ENCODE measurements around the gene METTL27.

METTL27 gene

GRCh38 chr7:73858807-73859206, 16.5 kb upstream of the METTL27 start:
- no peak overlapping the region for H3K27ac ChIP-seq (replicated peaks)
- peaks cover 17% of the 10 kb centered on the region for H3K27me3 ChIP-seq (ENCODE audit: insufficient read depth, poor library complexity, severe bottlenecking)
- H3K4me3 ChIP-seq (replicated peaks; ENCODE audit: insufficient read depth, low read length): no peak overlapping the region
- no peak for DNase-seq (ENCODE audit: low read depth in 1 of 2, low spot score in 1 of 2)
- TF ChIP-seq CTCF (IDR thresholded peaks at IDR 0.05; ENCODE audit: insufficient read depth, low read length): no peak
- no peak for TF ChIP-seq REST (IDR thresholded peaks at IDR 0.05; ENCODE audit: insufficient replicate concordance, low read depth)
- TF ChIP-seq POLR2AphosphoS5 (IDR thresholded peaks at IDR 0.05; ENCODE audit: low read depth): no peak
- TF ChIP-seq SPI1 (IDR thresholded peaks at IDR 0.05; ENCODE audit: borderline replicate concordance, low read depth): no peak
- no peak for TF ChIP-seq GABPA (IDR thresholded peaks at IDR 0.05; ENCODE audit: low read depth)

GRCh38 chr7:73856941-73857340, 14.6 kb upstream of the METTL27 start:
- H3K27ac ChIP-seq (replicated peaks): no peak overlapping the region
- no peak for TF ChIP-seq REST (IDR thresholded peaks at IDR 0.05; ENCODE audit: insufficient replicate concordance, low read depth)
- no peak for TF ChIP-seq SPI1 (IDR thresholded peaks at IDR 0.05; ENCODE audit: borderline replicate concordance, low read depth)
- no peak for TF ChIP-seq POLR2AphosphoS5 (IDR thresholded peaks at IDR 0.05; ENCODE audit: low read depth)
- TF ChIP-seq CTCF (IDR thresholded peaks at IDR 0.05; ENCODE audit: insufficient read depth, low read length): no peak
- TF ChIP-seq GABPA (IDR thresholded peaks at IDR 0.05; ENCODE audit: low read depth): no peak

GRCh38 chr7:73852500-73852899, 10.2 kb upstream of the METTL27 start:
- TF ChIP-seq REST (IDR thresholded peaks at IDR 0.05; ENCODE audit: insufficient replicate concordance, low read depth) (no peak), CTCF (IDR thresholded peaks at IDR 0.05; ENCODE audit: insufficient read depth, low read length) (no peak), POLR2AphosphoS5 (IDR thresholded peaks at IDR 0.05; ENCODE audit: low read depth) (no peak), SPI1 (IDR thresholded peaks at IDR 0.05; ENCODE audit: borderline replicate concordance, low read depth) (no peak), GABPA (IDR thresholded peaks at IDR 0.05; ENCODE audit: low read depth) (no peak)
- no peak overlapping the region for H3K27ac ChIP-seq (replicated peaks)
- peaks cover 17% of the 10 kb centered on the region for H3K27me3 ChIP-seq (ENCODE audit: insufficient read depth, poor library complexity, severe bottlenecking)
- no peak overlapping the region for H3K4me3 ChIP-seq (replicated peaks; ENCODE audit: insufficient read depth, low read length)
- DNase-seq (ENCODE audit: low read depth in 1 of 2, low spot score in 1 of 2): no peak

More at GRCh38 chr7:73856941-73857340, 14.6 kb upstream of the METTL27 start:
- Histone ChIP-seq H3K27me3 (ENCODE audit: insufficient read depth, poor library complexity, severe bottlenecking) (peaks cover 17% of the 10 kb centered on the region), H3K4me3 (replicated peaks; ENCODE audit: insufficient read depth, low read length) (no peak overlapping the region)
- no peak for DNase-seq (ENCODE audit: low read depth in 1 of 2, low spot score in 1 of 2)
